ENCODE measurements around the gene KCNK13. TPM values are rescaled to one million over a fixed set of nuclear protein-coding genes. Genes with fewer than 3 reads are reported as not detected.

The KCNK13 gene
- total RNA-seq, 1 donor from 2014 or later, result 3.2 TPM

DNA sequence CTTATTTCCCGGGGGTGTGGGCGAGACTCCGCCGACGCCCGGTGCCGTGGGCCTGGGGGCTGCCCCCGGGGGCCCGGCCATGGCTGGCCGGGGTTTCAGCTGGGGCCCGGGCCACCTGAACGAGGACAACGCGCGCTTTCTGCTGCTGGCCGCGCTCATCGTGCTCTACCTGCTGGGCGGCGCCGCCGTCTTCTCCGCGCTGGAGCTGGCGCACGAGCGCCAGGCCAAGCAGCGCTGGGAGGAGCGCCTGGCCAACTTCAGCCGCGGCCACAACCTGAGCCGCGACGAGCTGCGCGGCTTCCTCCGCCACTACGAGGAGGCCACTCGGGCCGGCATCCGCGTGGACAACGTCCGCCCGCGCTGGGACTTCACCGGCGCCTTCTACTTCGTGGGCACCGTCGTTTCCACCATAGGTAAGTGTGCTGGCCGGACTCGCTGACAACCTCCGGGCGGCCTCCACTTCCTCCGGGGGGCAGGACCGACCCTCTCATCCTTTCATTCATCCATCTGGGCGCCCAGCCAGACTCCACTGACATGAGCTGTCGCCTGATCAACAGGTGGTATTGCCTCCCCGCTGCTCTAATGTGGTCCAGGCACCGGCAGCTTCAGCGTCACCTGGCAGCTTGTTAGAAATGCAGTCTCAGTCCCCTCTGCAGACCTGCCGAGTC lies 467 bp downstream of the KCNK13 start:
- no peaks in the 10 kb centered on the region for H3K9me3 Mint-ChIP-seq
- TF ChIP-seq CTCF (conservative IDR thresholded peaks at IDR 0.05), result no peak
- H3K27ac Mint-ChIP-seq, result no peak overlapping the region
- no peak for DNase-seq (ENCODE audit: extremely low spot score, unreplicated experiment)
- H3K4me1 Mint-ChIP-seq (ENCODE audit: unreplicated experiment), result peaks cover 6% of the 10 kb centered on the region
- H3K27me3 Mint-ChIP-seq, result peaks cover 75% of the 10 kb centered on the region
- no peaks in the 10 kb centered on the region for H3K36me3 Mint-ChIP-seq
- peak overlapping the region; percentile 91 for H3K4me3 Mint-ChIP-seq

DNA sequence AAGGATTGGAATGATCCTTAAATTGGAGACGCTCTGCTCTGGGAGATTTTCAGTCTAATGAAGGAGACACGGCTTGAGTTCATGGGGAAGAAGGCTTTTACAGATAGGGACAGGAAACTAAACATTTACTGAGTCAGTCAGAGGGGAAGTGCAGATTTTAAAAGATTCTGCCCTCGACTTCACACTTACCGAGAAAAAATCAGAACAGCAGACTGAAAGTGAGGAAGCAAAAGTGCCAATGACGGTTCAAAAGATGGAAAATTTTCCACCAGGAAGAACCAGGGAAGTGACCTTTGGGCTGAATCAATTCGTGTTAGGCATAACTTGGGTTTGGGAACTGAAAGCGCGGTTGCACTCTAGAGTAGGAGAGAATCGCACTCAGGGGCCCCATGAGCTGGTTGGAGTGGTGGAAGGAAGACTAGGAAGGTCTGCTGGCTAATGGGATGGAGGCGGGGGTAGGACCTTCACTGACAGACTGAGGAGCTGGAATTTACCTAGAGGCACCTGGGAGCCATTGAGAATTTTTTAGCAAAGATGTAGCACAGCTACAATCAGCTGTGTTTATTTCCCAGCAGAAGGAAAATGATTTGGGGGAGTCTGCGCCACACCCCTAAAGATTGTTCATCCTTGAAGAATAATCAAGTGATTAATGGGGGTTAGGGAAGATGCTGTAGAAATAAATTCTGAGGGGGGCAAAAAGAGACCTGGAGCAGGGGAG lies 1.2 kb downstream of the KCNK13 start:
- Mint-ChIP-seq H3K4me1 (ENCODE audit: unreplicated experiment) (peaks cover 6% of the 10 kb centered on the region), H3K4me3 (peak overlapping the region; percentile 91), H3K27me3 (peaks cover 77% of the 10 kb centered on the region), H3K9me3 (no peaks in the 10 kb centered on the region), H3K27ac (no peak overlapping the region), H3K36me3 (no peaks in the 10 kb centered on the region)
- no peak for DNase-seq (ENCODE audit: extremely low spot score, unreplicated experiment)
- no peak for TF ChIP-seq CTCF (conservative IDR thresholded peaks at IDR 0.05)

GRCh38 chr14:90072350-90072749 lies 10.6 kb downstream of the KCNK13 start:
- no peak for DNase-seq (ENCODE audit: extremely low spot score, unreplicated experiment)
- Mint-ChIP-seq H3K4me3 (no peak overlapping the region), H3K4me1 (ENCODE audit: unreplicated experiment) (no peaks in the 10 kb centered on the region), H3K27me3 (peaks cover 47% of the 10 kb centered on the region), H3K27ac (no peak overlapping the region), H3K36me3 (no peaks in the 10 kb centered on the region), H3K9me3 (no peaks in the 10 kb centered on the region)
- TF ChIP-seq CTCF (conservative IDR thresholded peaks at IDR 0.05), result no peak

GRCh38 chr14:90079576-90079975 lies 17.8 kb downstream of the KCNK13 start:
- no peaks in the 10 kb centered on the region for H3K36me3 Mint-ChIP-seq
- no peak for TF ChIP-seq CTCF (conservative IDR thresholded peaks at IDR 0.05)
- H3K9me3 Mint-ChIP-seq, result no peaks in the 10 kb centered on the region
- H3K27me3 Mint-ChIP-seq, result peaks cover 9% of the 10 kb centered on the region
- no peak for DNase-seq (ENCODE audit: extremely low spot score, unreplicated experiment)
- H3K4me3 Mint-ChIP-seq, result peak overlapping the region; percentile 41
- H3K4me1 Mint-ChIP-seq (ENCODE audit: unreplicated experiment), result no peaks in the 10 kb centered on the region
- no peak overlapping the region for H3K27ac Mint-ChIP-seq

DNA sequence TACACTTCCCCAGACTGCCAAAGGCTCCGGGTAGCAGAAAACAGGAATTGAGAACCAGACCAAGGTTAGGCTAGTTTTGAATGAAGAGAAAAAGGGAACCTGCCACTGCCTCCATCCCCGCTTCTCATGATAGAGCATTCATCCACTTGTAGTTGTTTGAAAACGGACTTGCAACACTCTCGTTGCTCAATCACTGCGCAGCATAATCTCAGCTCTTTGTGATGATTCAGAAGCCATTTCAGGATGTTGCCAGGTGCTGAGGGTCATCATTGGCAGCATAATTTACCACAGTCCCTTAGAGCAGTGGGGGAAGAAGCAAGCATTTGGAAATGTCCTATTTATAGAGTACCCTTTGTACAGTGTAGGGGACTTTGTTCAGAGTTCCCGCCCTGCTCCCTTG lies 25.6 kb downstream of the KCNK13 start:
- no peaks in the 10 kb centered on the region for H3K9me3 Mint-ChIP-seq
- no peak overlapping the region for H3K4me3 Mint-ChIP-seq
- no peak overlapping the region for H3K27ac Mint-ChIP-seq
- no peak for DNase-seq (ENCODE audit: extremely low spot score, unreplicated experiment)
- H3K27me3 Mint-ChIP-seq, result peaks cover 6% of the 10 kb centered on the region
- no peaks in the 10 kb centered on the region for H3K36me3 Mint-ChIP-seq
- TF ChIP-seq CTCF (conservative IDR thresholded peaks at IDR 0.05), result no peak
- H3K4me1 Mint-ChIP-seq (ENCODE audit: unreplicated experiment), result no peaks in the 10 kb centered on the region

Data from type B pancreatic cell (in vitro differentiated cells).